ENCODE measurements around the gene ITPR2. TPM values are rescaled to one million over a fixed set of nuclear protein-coding genes. Genes with fewer than 3 reads are reported as not detected.

Gene ITPR2
- total and polyA plus RNA-seq, 2 of the 13 experiments (the other 11 are each of a cell fraction or from before 2014, with no cell fraction given): 31.9 to 81.9 TPM

- no peak for TF ChIP-seq CEBPZ (IDR thresholded peaks at IDR 0.05; ENCODE audit: low read length)
- no peak for TF ChIP-seq MED8 (CRISPR knock-in tag; IDR thresholded peaks at IDR 0.05; ENCODE audit: insufficient replicate concordance)
- TF ChIP-seq ZNF546 (CRISPR knock-in tag; conservative IDR thresholded peaks at IDR 0.05): no peak
- no peak for TF ChIP-seq CSRNP2 (CRISPR knock-in tag; conservative IDR thresholded peaks at IDR 0.05; ENCODE audit: low read depth)
- TF ChIP-seq ZNF710 (CRISPR knock-in tag; IDR thresholded peaks at IDR 0.05; ENCODE audit: borderline replicate concordance): no peak
- TF ChIP-seq SPEN (CRISPR knock-in tag; IDR thresholded peaks at IDR 0.05; ENCODE audit: low read depth): no peak
- no peak for TF ChIP-seq ZBTB2 (CRISPR knock-in tag; IDR thresholded peaks at IDR 0.05; ENCODE audit: low read depth)
- TF ChIP-seq MYNN (CRISPR knock-in tag; IDR thresholded peaks at IDR 0.05; ENCODE audit: low read depth): no peak
- no peak for TF ChIP-seq ZNF609 (CRISPR knock-in tag; IDR thresholded peaks at IDR 0.05; ENCODE audit: borderline replicate concordance)
- TF ChIP-seq ZNF597 (CRISPR knock-in tag; IDR thresholded peaks at IDR 0.05): no peak
These were observed 202.4 kb downstream of the ITPR2 start (continued) for GRCh38 chr12:26630546-26631027.
